Fibroblast of lung (primary cell): ENCODE measurements around the gene C1orf226.

Experiments used
- EZH2 ChIP-seq: IDR thresholded peaks from 2 replicates; pipeline ENCODE4 v1.5.1; 2012; ENCODE audit warnings: low read length, control low read depth, mild to moderate bottlenecking; ENCODE audit errors: missing control alignments
- TF ChIP-seq, protein P1 (sequence below), 2 donors: IDR thresholded peaks in 1 of 2; conservative IDR thresholded peaks in 1 of 2; 1 replicate in 1 of 2; 2 replicates in 1 of 2; pipeline ENCODE4 v1.5.1; 2011 to 2012; ENCODE audit warnings: low read length in 2 of 2, control low read depth in 1 of 2, inconsistent platforms in 1 of 2, low read depth in 1 of 2, mild to moderate bottlenecking in 1 of 2

- TF ChIP-seq, protein P1, sequence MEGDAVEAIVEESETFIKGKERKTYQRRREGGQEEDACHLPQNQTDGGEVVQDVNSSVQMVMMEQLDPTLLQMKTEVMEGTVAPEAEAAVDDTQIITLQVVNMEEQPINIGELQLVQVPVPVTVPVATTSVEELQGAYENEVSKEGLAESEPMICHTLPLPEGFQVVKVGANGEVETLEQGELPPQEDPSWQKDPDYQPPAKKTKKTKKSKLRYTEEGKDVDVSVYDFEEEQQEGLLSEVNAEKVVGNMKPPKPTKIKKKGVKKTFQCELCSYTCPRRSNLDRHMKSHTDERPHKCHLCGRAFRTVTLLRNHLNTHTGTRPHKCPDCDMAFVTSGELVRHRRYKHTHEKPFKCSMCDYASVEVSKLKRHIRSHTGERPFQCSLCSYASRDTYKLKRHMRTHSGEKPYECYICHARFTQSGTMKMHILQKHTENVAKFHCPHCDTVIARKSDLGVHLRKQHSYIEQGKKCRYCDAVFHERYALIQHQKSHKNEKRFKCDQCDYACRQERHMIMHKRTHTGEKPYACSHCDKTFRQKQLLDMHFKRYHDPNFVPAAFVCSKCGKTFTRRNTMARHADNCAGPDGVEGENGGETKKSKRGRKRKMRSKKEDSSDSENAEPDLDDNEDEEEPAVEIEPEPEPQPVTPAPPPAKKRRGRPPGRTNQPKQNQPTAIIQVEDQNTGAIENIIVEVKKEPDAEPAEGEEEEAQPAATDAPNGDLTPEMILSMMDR (conservative IDR thresholded peaks at IDR 0.05 in 1 of 2, IDR thresholded peaks at IDR 0.05 in 1 of 2; ENCODE audit: low read depth in 1 of 2, low read length in 2 of 2), result no peak
- TF ChIP-seq EZH2, result no peak
These were observed 47.5 kb upstream of the C1orf226 start for GRCh38 chr1:162333991-162334390.
